Bronchial epithelial cell (primary cell): ENCODE data around the gene SFT2D1. TPM values are rescaled to one million over a fixed set of nuclear protein-coding genes. Genes with fewer than 3 reads are reported as not detected.
"Not testable (repeated sequence)": the region's sequence is repeated elsewhere in the genome, so short reads cannot be mapped to it uniquely, and the experiment has no call there.

Source experiments
- DNase-seq: peaks from one replicate; pipeline ENCODE4 v3.0.0-alpha.2; 2010; ENCODE audit warnings: low read depth
- FAIRE-seq: peaks from 2 replicates; lab custom pipeline; 2011; peaks lifted over from hg19 to GRCh38; lab: Jason Lieb, UNC
- H3K27me3 ChIP-seq: 2 replicates; pipeline ENCODE4 v1.5.1; 2011; ENCODE audit warnings: low read length; ENCODE audit not compliant: control insufficient read depth, insufficient read depth
- H3K36me3 ChIP-seq: 2 replicates; pipeline ENCODE4 v1.5.1; 2011; ENCODE audit warnings: low read length; ENCODE audit not compliant: control insufficient read depth, insufficient read depth
- H3K4me3 ChIP-seq: 2 replicates; pipeline ENCODE4 v1.5.1; 2011; ENCODE audit warnings: mild to moderate bottlenecking, low read depth, low read length, control low read depth
- CTCF ChIP-seq: IDR thresholded peaks from 2 replicates; pipeline ENCODE4 v1.5.1; 2011; ENCODE audit warnings: mild to moderate bottlenecking, moderate library complexity, low read length, control low read depth, inconsistent platforms; ENCODE audit not compliant: insufficient read depth, severe bottlenecking
- total RNA-seq: library from RNA; depleted of rRNA; stranded (reverse); fragments of >200 nt; gene quantifications from 2 replicates; pipeline ENCODE4 v1.2.1, GENCODE V29; 2014

SFT2D1 gene
- total RNA-seq, 1 donor from 2014 or later, result 61.6 TPM

- H3K27me3 ChIP-seq, result no peaks in the 10 kb centered on the region
- peaks cover 1% of the 10 kb centered on the region for H3K36me3 ChIP-seq
- H3K4me3 ChIP-seq, result no peak overlapping the region
- FAIRE-seq, result no peak
- DNase-seq, result no peak
- TF ChIP-seq CTCF, result no peak
These were observed 23.5 kb upstream of the SFT2D1 start for GRCh38 chr6:166365806-166366205.

- TF ChIP-seq CTCF, result no peak
- Histone ChIP-seq H3K27me3 (no peaks in the 10 kb centered on the region), H3K4me3 (no peak overlapping the region), H3K36me3 (peaks cover 1% of the 10 kb centered on the region)
- DNase-seq (peak; percentile 45), FAIRE-seq (no peak)
These were observed 22.9 kb upstream of the SFT2D1 start for GRCh38 chr6:166365221-166365620.

- no peak for DNase-seq
- Histone ChIP-seq H3K27me3 (no peaks in the 10 kb centered on the region), H3K36me3 (peaks cover 1% of the 10 kb centered on the region), H3K4me3 (no peak overlapping the region)
- TF ChIP-seq CTCF, result no peak
- FAIRE-seq, result no peak
These were observed 22.1 kb upstream of the SFT2D1 start for GRCh38 chr6:166364456-166364855.

- H3K36me3 ChIP-seq, H3K4me3 ChIP-seq, FAIRE-seq, DNase-seq, H3K27me3 ChIP-seq: not testable (repeated sequence)
These were observed 20.1 kb upstream of the SFT2D1 start for GRCh38 chr6:166362427-166362826.

GRCh38 chr6:166361077-166361429 lies 18.7 kb upstream of the SFT2D1 start:
- no peak overlapping the region for H3K4me3 ChIP-seq
- no peaks in the 10 kb centered on the region for H3K27me3 ChIP-seq
- DNase-seq, result no peak
- no peak for TF ChIP-seq CTCF
- FAIRE-seq, result no peak
- H3K36me3 ChIP-seq, result peaks cover 1% of the 10 kb centered on the region

GRCh38 chr6:166360243-166361076 lies 18.1 kb upstream of the SFT2D1 start:
- FAIRE-seq (no peak), DNase-seq (peak; percentile 64)
- H3K4me3 ChIP-seq, result no peak overlapping the region
- peaks cover 1% of the 10 kb centered on the region for H3K36me3 ChIP-seq
- H3K27me3 ChIP-seq, result no peaks in the 10 kb centered on the region
- TF ChIP-seq CTCF, result no peak
